Medulla oblongata (tissue), 1 donor: ENCODE results near the gene RECK.
"Not testable (repeated sequence)": the region's sequence is repeated elsewhere in the genome, so short reads cannot be mapped to it uniquely, and the experiment has no call there.

Experiments
- DNase-seq: peaks from one replicate; pipeline ENCODE4 v3.0.0-alpha.2; 2015; ENCODE audit errors: extremely low spot score

The RECK gene

GRCh38 chr9:36063804-36064447 is 27.2 kb downstream of the RECK start:
- DNase-seq, result no peak

- DNase-seq, result peak; percentile 12
Observed at GRCh38 chr9:36064448-36065037, 27.8 kb downstream of the RECK start.

GRCh38 chr9:36074055-36074454 is 37.3 kb downstream of the RECK start:
- no peak for DNase-seq

GRCh38 chr9:36074870-36075532 is 38.3 kb downstream of the RECK start:
- peak; percentile 92 for DNase-seq

GRCh38 chr9:36078051-36078450 is 41.3 kb downstream of the RECK start:
- peak; percentile 32 for DNase-seq

GRCh38 chr9:36080519-36080918 is 43.8 kb downstream of the RECK start:
- no peak for DNase-seq

- no peak for DNase-seq
Observed at GRCh38 chr9:36082931-36083330, 46.2 kb downstream of the RECK start.

- no peak for DNase-seq
Observed at GRCh38 chr9:36086442-36086841, 49.7 kb downstream of the RECK start.

- DNase-seq, result not testable (repeated sequence)
Observed at GRCh38 chr9:36087054-36087453, 50.3 kb downstream of the RECK start.

- DNase-seq, result no peak
Observed at GRCh38 chr9:36088020-36088419, 51.3 kb downstream of the RECK start.

- no peak for DNase-seq
Observed at GRCh38 chr9:36091026-36091953, 54.6 kb downstream of the RECK start.

GRCh38 chr9:36092014-36092413 is 55.3 kb downstream of the RECK start:
- DNase-seq, result no peak

GRCh38 chr9:36092509-36093215 is 55.9 kb downstream of the RECK start:
- peak; percentile 74 for DNase-seq

- no peak for DNase-seq
Observed at GRCh38 chr9:36093384-36093783, 56.7 kb downstream of the RECK start.

- DNase-seq, result no peak
Observed at GRCh38 chr9:36099718-36100117, 63.0 kb downstream of the RECK start.

GRCh38 chr9:36100532-36100931 is 63.8 kb downstream of the RECK start:
- DNase-seq, result no peak

GRCh38 chr9:36101916-36102741 is 65.4 kb downstream of the RECK start:
- no peak for DNase-seq

GRCh38 chr9:36102742-36103495 is 66.2 kb downstream of the RECK start:
- DNase-seq, result peak; percentile 90

GRCh38 chr9:36109071-36109470 is 72.4 kb downstream of the RECK start:
- DNase-seq, result no peak

GRCh38 chr9:36110434-36110833 is 73.7 kb downstream of the RECK start:
- DNase-seq, result no peak
